Stimulated activated CD8-positive, alpha-beta memory T cell treated with anti-CD3 and anti-CD28 coated beads, Interleukin-15, amount 100 ng/mL, for 1 hour (primary cell): Measurements from ENCODE around the gene KCNA2.
A peak's percentile ranks its signal among the peaks of the same experiment; 100 is the strongest.

Experiments
- DNase-seq: peaks from one replicate; pipeline ENCODE4 v3.0.0-alpha.2; 2020; ENCODE audit warnings: low read depth

KCNA2 gene

DNA sequence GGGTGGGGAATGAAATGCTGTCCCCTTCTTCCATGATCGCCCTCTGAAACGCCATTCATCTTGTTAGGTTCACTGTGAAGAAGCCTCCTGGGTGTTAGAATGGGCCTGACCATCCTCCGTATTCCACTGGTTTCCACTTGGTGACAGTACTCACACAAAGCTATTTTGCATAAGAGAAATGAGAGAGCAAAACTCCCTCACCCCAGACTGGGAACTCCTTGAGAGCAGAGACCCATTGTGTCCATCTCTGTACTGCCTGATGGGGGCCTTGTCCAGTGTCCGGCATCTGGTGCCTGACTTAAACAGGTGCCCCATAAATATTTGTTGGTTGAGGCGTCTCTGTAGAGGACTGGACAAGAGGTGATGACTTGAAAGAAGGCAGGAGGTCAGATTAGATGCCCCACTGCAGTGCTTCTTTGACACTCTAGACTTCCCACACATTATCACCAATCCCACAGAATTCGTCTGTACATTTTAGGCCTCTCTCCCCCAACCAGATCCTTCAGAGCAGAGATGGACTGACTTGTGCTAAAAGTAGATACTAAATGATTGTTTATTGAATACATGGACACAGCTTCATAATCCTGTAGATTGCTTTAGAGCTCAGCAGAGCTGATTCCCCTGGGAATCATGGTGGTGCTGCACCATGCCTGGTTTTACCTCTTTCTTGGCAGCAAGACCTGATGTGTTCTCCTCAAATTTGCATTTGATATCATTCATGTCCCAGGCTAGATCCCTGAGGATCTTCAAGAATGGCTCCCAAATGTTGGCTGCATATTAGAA, 22.4 kb upstream of the KCNA2 start:
- no peak for DNase-seq

- DNase-seq: no peak
Observed at GRCh38 chr1:110627764-110628163, 21.6 kb upstream of the KCNA2 start.

DNA sequence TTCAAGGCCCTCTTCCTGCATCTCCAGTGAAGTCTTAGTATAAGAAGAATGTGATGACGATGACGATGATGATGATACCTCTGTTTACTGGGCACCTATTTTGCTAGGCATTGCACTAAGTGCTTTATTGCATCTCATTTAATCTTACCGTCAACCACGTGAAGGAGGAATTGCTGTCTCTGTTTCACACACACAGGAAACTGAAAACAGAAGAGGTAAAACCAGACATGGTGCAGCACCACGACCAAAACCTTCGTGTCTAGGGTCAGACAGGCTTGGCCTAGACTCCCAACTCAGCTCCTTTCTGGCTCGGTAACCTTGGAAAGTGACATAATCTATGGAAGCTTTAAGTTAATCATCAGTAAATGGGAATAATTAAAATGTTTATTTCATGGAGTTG, 20.7 kb upstream of the KCNA2 start:
- DNase-seq: no peak

DNA sequence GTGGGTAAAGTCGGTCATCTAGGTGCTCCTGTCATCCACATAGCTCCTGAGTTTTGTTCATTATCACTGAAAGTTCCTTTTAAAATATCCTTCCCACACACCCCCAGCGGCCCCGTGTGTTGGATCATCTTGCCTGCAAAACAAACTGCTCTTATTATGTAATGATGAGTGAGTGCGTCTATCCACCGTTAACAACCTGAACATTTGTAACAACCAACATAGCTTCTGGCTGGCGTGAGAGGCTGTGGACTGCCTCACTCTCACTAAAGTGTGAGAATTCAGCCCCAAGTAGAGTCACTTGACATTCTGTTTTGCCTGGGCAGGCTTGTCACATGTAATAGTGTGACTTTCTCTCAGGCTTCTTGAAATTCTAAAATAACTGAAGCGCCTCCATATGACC, 14.5 kb upstream of the KCNA2 start:
- no peak for DNase-seq

- DNase-seq: no peak
Observed at GRCh38 chr1:110620250-110620615, 14.1 kb upstream of the KCNA2 start.

DNA sequence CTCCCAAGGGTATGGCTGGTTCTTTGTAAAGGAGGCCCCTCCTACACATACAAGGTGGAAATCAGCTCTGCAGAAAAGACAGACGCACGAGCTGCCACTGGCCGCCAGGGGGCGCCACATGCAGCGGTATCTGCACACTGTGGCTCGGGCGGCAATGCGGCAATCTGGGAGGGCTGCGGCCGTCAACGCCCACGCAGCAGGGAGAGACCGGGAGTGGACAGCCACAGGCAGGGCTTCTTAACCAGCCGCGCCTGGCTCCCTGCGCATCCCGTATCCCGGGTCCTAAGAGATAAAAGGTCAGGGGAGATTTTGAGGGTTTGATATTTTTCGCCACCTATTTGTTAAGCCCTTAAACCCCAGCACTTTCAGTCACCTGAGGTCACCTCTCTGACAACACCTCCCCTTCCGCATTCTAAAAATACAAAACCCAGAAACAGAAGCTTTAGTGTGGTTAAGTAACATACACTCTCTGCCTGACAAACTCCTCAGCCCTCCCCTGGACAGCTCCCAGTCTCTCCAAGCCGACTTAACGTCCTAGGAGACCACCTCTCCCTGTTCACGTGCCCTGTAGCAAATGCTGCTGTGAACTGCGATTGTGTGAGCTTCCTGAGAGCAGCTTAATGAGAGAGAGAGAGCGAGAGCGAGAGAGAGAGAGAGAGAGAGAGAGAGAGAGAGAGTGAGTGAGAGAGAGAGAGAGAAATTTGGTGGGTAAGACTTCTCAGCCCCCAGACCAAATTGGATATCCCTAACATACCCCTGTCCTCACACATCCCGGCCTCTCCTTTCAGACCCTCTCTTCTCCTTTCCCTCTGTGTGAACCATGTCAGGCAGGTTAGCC, 13.5 kb upstream of the KCNA2 start:
- DNase-seq: peak; percentile 75

DNA sequence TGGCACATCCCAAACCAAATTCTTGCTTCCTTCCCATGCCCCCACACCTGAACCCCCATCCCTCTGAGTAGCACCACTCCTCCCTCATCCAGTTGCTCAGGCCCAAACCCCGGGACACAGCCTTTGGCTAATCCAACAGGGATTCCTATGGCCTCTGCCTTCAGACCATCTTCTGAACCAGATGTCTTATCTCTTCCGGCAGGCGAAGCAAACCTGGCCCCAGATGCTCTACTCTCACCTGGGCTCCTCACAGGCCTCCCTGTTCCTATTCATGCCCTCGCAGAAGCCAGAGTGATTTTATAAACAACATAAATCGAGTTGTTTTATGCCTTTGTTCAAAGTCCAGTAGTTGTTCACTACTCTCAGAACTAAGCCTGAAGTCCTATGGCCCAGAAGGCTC, 12.5 kb upstream of the KCNA2 start:
- DNase-seq: no peak

- DNase-seq: no peak
Observed at GRCh38 chr1:110617589-110617988, 11.4 kb upstream of the KCNA2 start.

GRCh38 chr1:110617116-110617515, 11.0 kb upstream of the KCNA2 start:
- DNase-seq: no peak

DNA sequence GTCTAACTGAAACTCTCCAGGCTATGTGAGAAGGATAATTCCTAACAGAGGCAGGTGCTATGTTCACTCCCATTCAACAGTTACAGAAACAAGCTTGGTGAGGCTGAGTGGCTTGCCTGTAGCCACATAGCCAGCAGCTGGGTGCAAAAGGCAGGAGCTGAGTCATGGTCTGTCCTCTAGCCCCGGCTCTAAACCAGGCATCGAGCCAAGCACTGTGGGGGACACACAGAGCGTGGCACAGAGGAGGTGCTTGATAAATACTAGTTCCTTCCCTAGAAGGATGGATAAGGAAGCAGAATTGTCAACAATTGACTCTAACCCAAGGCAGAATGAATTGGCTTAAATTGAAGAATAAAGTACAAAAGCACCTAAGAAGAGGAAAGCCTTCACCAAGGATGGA, 10.4 kb upstream of the KCNA2 start:
- DNase-seq: no peak

GRCh38 chr1:110615548-110616130, 9.5 kb upstream of the KCNA2 start:
- no peak for DNase-seq

DNA sequence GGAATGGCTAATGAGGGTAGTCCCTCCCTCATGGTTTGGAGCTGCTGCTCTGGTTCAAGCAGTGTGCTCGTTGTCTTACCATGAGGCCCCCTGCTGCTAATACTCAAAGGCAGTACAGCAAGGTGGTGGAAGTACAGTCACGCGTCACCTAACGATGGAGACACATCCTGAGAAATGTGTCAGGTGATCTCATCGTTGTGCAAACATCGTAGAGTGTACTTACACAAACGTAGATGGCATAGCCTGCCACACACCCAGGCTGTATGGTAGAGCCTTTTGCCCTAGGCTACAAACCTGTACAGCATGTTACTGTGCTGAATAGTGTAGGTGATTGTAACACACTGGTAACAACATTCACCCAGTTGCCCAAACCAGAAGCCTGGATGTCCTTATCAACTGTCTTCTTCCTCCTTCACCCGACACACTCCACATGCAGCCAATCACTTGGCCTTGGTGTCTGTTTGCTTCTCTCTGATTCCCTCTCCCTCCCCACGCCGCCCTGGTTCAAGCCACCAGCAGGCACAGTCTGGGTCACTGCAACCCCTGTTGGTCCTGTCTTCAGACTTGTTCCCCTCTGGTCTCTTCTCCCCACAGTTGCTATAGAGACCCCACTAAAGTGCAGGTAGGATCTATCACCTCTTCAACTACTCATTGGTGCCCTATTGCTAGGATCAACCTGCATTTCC, 6.0 kb upstream of the KCNA2 start:
- no peak for DNase-seq

DNA sequence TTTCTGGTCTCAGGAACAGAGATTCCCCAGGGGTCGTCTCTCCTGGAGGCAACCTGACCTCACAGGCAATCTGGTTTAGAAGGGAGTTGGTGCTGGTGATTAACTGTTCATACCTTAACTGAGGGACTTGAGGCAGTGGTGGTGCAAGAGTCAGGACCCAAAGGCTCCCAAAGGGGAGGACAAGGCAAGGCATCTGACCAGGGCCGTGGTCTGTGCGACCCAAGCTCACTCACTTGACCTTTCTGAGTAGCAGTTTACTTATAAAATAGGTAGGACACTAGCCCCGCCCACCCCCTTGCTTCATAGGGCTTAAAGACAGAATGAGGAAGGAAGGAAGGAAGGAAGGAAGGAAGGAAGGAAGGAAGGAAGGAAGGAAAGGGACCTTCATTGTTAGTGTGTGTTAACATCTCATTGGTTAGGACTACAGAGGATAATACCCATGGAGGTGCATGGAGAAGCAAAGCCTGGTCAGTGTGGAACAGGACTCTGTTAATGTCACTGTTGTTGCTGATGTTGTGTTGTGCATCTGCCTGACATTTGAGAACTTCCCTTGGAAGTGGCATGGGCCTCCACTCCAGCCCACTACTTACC, 4.6 kb upstream of the KCNA2 start:
- no peak for DNase-seq

- no peak for DNase-seq
Observed at GRCh38 chr1:110610084-110610483, 3.9 kb upstream of the KCNA2 start.

DNA sequence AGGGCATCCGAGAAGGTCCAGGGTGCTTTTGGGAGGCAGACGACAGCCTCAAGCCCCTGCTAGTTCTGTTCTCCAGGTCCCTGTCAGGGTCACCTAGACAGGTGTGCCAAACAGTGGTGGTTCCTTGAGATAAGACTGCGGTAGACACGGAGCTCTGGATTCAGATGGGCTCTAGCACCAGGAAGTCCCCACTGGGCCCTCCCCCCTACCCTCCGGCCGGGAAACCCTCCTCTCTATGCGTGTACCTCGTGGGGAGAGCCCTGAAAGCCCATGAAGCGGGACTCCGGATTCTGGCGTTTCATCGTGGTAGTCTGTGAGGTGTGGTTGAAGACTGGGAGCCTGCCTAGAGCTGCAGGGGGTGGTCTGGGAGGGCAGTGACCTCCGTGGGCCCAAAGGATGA, 2.1 kb upstream of the KCNA2 start:
- no peak for DNase-seq

DNA sequence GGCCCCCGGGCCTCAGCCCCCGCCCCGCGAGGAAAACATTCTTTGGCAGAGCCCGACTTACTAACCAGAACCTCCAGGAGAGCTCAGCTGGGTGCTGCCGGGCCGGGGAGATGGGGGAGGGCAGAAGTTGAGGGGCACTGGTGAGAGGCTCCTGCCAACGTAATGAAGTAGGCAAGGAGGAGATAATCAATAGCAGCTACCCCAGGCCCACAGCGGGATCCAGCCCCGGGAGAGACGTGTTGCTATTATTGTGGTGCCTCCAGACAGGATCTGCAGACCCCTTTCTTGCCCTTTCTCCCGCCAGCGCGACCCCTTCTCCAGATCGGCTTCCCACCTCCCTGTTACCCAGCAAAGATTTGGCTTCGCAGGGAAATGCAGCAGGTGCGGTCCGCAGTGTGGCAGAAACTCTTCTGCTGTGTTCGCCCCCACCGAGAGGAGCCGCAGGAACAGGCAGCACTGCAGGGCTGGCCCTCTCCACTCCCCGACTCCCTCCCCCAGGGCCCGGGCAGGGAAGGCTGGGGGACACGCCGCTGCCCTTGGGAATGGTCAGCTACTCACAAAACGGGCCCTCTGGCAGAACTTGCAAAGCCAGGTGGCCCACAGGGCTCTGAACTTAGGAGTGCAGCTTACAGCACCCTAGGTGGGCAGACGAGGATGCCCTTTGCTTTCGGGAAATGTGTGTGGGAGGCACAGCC, 1.5 kb upstream of the KCNA2 start:
- no peak for DNase-seq

GRCh38 chr1:110606657-110607535, 738 bp upstream of the KCNA2 start:
- DNase-seq: no peak

GRCh38 chr1:110605446-110605845, 712 bp downstream of the KCNA2 start:
- DNase-seq: no peak

- DNase-seq: no peak
Observed at GRCh38 chr1:110604586-110605148, 1.5 kb downstream of the KCNA2 start.

- no peak for DNase-seq
Observed at GRCh38 chr1:110603058-110603457, 3.1 kb downstream of the KCNA2 start.
